Stimulated activated CD8-positive, alpha-beta memory T cell treated with anti-CD3 and anti-CD28 coated beads, Interleukin-2, amount 100 ng/mL, for 1 hour (primary cell): ENCODE results near the gene LRRFIP2.
"Not testable (repeated sequence)": the region's sequence is repeated elsewhere in the genome, so short reads cannot be mapped to it uniquely, and the experiment has no call there.

ENCODE experiments used
- DNase-seq, 2 donors: peaks; one replicate each; pipeline ENCODE4 v3.0.0-alpha.2; 2020; ENCODE audit warnings: low read depth in 2 of 2

Gene LRRFIP2

DNA sequence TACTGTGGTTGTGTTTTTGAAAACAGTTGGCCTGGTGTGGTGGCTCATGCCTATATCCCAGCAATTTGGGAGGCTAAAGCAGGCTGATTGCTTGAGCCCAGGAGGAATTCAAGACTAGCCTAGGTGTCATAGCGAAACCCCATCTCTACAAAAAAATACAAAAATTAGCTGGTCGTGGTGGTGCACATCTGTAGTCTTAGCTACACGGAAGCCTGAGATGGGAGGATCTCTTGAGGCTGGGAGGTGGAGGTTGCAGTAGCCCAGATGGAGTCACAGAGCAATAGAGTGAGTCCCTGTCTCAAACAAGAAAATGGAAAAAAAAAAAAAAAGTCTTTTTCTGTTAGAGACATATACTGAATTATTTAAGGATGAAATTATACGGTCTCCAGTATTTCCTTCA is 14.7 kb upstream of the LRRFIP2 start:
- no peak for DNase-seq

DNA sequence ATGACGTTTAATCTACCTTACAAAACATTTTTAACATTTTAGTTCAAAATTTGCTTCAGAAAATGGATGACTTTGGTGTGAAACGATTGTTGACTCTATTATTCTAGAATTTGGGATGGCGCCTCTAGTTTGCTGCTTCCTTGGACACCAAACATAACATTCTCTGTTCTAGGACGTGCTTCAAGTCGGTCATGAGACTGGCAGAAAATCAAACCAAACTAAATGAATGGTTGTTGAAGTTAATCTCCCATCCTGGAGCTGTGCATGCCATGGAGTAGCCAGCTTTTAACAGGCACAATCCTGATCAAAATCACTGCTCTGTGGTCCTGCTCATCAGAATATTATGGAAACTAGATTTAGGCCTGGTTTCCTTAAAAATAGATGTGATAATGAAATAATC is 9.6 kb upstream of the LRRFIP2 start:
- DNase-seq = no peak

DNA sequence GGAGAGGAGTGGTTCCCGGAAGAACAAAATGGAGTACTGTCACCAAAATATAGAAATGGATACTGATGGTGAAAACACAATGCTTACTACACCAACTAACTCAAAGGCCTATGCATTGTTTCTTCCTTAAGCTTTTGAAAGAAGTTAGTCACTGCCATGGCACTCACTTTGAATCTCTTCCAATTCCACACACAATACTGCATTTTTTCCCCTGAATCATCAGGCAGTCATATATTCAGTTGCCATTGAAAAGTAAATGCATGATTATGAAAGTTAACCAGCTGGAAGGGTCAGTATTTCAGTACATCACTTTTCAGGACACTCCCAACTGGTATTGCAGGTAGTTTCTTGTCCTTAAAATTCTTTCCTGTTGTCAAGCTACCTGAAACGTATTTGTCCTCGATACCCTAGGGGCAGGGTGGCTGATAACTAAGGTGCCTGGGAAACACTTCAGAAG is 9.0 kb upstream of the LRRFIP2 start:
- no peak for DNase-seq

- no peak for DNase-seq
These were observed 8.4 kb upstream of the LRRFIP2 start for GRCh38 chr3:37182816-37183215.

- no peak for DNase-seq
These were observed 7.4 kb upstream of the LRRFIP2 start for GRCh38 chr3:37181756-37182155.

GRCh38 chr3:37179144-37179967 is 5.0 kb upstream of the LRRFIP2 start:
- no peak for DNase-seq

GRCh38 chr3:37173806-37174205 is 576 bp downstream of the LRRFIP2 start:
- DNase-seq = no peak

DNA sequence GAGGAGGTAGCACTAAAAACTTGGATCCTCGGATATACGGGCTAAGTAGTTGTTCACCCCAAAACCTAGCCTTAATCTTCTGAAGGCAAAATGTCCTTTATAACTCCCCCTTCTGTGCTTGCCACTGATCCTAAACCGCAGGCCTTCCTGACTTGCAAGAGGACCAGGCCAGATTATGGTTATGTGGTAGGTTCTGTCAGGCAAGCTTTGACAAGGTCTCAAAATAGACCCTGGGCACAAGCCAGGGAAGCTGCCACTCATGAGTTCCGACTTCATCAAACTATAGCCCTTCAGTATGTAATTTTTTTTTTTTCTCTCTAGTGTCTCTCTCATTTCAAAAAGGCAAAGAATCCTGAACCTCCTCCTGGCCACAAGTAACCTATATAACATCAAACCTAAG is 3.2 kb downstream of the LRRFIP2 start:
- DNase-seq = no peak

DNA sequence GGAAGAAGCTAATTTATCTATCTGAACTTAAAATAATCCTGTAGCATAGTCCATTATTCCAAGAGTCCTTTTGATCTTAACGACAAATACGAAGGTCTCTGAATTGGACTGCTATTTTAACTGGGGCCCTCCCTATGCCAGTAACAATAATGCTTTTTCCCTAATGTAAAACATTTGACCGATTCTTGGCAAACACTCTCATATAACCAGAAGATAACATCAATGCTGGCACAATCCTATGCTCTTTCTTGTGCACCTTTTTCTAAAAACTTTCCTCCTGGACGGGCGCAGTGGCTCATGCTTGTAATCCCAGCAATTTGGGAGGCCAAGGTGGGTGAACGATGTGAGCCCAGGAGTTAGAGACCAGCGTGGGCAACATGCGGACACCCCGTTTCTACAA is 3.9 kb downstream of the LRRFIP2 start:
- no peak for DNase-seq

GRCh38 chr3:37170060-37170459 is 4.3 kb downstream of the LRRFIP2 start:
- no peak for DNase-seq

- DNase-seq = no peak
These were observed 5.5 kb downstream of the LRRFIP2 start for GRCh38 chr3:37168896-37169295.

DNA sequence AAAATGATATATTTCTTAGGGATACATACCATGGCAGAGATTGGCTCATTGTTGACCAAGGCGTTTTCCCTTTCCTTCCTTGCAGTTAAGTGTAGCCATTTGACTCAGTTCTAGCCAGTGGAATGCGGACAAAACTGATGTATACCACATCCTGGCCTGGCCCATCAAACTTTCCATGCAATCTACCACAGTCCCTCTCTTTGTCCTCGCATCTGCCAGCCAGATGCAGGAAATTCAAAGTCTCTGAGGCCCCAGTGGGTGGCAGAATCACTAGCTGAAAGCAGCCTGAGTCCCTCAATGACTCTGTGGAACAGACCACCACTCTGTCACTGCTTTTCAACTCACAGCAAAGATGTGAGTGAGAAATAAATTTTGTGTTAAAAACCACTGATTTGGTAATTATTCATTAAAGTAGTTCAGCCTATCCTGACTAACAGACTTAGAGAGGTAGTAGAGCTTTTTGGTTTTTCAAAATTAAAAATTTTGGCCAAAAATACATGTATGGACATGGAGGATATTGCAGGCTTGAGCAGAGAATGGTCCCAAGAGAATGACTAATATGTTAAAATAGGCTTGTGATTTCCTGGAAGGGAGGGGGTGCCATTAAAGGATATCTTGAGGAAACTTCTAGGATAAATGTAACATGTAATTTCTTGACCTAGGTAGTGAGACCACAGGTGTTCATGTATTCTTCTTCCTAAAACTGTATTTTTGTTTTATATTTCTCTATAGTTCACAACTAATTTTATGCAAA is 10.9 kb downstream of the LRRFIP2 start:
- DNase-seq = no peak

DNA sequence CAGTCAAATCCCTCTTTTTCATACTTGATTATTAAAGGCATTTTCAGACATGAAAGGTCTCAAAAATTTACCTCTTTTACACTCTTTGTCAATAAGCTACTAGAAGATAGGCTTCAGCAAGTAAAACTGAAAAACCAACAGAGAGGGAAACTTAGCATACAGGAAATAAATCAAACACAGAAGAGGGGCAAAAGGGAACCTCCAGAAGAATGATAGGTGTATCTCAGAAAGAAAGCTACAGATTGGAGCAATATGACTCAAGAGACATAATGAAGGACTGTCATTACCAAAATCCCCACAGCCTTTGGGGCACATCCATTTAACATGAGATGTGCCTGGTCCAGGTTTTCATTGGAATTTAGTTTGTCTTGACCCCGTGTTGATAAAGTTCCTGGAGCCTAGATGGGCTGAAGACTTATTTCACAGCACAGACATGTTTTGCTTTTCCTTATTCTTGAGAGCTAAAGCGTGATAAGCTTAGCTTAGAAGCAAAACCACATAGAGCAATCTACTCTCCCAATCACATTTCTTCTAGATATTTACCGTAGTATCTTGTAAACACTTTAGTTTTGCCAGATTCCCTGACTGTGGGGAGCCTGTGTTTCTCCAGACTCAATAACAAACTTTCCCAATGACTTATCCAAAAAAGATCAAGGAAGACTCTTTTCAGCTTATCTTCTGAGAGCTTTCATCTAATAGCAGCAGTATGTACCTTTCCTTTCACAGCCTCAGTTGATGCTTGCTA is 11.7 kb downstream of the LRRFIP2 start:
- DNase-seq = no peak

DNA sequence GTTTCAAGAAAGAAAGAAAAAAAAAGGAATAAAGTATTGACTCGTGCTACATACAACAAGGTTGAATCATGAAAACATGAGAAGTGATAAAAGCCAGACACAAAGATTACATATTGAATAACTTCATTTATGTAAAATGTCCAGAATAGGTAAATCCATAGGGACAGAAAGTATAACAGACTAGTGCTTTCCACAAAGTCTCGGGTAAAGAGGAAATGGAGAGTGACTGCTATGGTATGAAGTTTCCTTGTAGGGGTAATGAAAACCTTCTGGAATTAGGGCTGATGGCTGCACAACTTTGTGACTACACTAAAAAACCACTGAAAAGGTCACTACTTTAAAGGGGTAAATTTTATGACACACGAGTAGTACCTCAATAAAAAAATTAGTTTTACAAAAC is 13.0 kb downstream of the LRRFIP2 start:
- DNase-seq = no peak

- no peak for DNase-seq
These were observed 18.6 kb downstream of the LRRFIP2 start for GRCh38 chr3:37155782-37156181.

DNA sequence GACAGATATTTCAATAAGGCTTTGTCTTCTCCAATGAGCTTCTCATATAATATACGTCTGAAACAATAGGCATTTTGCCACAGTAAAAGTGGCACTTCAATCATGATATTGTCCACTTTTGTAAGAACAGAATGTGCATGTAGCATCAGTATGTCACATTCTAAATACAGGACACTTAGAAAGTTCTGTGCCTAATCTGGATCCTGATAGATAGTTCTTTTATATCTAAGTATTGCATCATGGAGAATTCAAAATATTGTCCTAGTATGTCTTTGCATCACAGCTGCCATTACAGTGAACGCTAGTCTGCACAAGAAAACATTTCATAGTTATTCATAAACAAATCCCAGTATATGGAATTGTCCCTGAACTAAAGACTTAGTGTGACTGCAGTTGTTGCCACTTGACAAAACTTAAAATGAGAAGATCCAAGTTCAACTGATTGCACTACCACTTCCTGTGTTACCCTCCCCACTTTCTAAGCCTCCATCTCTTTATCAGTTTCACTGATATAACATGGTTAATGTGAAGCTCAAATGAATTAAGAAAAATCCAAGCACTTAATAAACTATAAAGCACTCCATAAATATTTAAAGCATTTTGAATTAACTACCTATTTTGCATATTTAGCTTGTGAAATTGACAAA is 19.6 kb downstream of the LRRFIP2 start:
- DNase-seq = no peak

GRCh38 chr3:37150621-37151020 is 23.8 kb downstream of the LRRFIP2 start:
- DNase-seq = no peak

GRCh38 chr3:37149257-37149656 is 25.1 kb downstream of the LRRFIP2 start:
- no peak for DNase-seq

DNA sequence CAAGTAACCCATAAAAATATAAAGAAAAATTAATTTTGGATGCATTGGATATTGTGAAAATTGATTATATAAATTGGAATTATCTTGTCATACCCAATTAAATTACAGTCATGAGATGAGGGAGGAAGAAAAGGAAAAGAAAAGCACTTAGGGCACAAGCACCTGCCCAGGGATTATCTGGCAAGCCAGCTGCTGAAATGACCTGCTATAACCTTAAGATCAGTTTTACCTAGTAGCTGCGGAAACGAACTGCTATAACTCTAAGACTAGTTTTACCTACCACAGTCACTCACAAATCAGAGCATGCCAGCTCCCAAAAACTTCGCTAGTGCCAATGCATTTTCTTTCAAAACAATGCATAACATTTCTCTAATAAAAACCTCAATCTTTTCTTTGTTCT is 26.2 kb downstream of the LRRFIP2 start:
- DNase-seq = no peak

DNA sequence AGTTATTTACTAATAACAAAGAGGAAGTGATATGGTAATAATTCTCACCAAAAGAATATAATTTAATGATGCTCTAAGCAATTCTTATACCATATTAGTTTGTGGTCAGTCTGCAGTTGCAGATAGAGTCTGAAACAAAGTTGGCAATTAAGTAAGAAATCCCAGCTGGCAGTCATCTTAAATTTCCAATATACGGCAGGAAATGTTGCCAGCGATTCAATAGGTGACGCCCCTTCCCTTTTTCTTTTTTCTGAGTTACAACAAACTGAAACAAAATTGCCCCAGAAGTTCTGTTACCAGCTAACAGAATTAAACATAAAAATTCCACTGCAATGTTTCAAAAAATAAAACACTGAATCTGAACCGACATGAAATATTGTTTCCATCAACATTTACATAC is 26.7 kb downstream of the LRRFIP2 start:
- DNase-seq = no peak

- DNase-seq = not testable (repeated sequence)
These were observed 27.5 kb downstream of the LRRFIP2 start for GRCh38 chr3:37146927-37147326.

- no peak for DNase-seq
These were observed 28.8 kb downstream of the LRRFIP2 start for GRCh38 chr3:37145611-37146010.
